ENCODE results near the gene ISM1.

Gene ISM1

DNA sequence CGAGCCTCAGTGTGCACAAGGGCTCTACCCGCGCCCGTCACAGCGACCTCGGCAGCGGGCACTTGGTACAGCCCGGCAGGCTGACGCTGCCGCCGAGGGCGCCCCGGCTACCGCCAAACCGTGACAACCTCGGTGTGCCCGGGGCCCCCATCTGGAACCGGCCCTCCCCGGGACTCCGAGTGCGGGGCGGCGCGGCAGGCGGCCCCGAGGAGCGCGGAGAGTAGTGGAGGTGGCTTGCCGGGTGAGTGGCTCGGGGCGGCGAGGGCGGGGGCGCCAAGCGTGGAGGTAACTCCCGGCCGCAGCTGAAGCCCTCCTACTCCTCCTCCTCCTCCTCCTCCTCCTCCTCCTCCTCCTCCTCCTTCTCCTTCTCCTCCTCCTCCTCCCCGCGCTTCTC is at the start of gene ISM1:
ISM1 (plus strand) TSS at position 371 of the 394 bp plus-strand sequence. CDS start 503 bp downstream, outside the sequence.
- no peak for DNase-seq

DNA sequence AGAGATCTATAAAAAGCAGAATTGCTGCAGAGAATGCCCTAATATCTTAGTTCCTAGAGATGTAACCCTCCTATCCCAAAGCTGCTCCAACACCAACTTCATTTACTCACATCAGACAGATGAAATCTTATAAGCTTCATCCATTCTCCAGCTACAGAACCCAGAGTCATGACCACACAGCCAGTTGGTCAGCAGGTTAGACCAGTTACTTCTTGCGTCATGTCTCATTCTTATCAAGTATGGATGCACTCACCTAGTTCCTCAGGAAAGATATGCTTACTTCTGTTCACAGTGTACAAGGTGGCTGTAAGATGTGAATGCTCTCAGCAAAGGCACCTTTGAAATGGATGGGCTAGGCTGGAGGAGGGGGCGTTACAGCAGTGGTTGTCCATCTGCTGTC is 47.9 kb upstream of the ISM1 start:
- DNase-seq: no peak

DNA sequence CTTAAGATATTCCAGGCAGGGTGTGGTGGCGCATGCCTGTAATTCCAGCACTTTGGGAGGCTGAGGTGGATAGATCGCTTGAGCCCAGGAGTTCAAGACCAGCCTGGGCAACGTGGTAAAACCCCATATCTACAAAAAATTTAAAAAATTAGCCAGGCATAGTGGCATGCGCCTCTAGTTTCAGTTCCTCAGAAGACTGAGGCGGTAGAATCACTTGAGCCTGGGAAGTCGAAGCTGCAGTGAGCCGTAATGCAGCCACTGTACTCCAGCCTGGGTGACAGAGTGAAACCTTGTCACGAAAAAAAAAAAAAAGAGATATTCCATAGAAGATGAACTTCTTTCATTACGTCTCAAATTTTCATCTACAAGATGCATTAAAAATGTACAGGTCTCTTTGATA is 46.7 kb upstream of the ISM1 start:
- no peak for DNase-seq

DNA sequence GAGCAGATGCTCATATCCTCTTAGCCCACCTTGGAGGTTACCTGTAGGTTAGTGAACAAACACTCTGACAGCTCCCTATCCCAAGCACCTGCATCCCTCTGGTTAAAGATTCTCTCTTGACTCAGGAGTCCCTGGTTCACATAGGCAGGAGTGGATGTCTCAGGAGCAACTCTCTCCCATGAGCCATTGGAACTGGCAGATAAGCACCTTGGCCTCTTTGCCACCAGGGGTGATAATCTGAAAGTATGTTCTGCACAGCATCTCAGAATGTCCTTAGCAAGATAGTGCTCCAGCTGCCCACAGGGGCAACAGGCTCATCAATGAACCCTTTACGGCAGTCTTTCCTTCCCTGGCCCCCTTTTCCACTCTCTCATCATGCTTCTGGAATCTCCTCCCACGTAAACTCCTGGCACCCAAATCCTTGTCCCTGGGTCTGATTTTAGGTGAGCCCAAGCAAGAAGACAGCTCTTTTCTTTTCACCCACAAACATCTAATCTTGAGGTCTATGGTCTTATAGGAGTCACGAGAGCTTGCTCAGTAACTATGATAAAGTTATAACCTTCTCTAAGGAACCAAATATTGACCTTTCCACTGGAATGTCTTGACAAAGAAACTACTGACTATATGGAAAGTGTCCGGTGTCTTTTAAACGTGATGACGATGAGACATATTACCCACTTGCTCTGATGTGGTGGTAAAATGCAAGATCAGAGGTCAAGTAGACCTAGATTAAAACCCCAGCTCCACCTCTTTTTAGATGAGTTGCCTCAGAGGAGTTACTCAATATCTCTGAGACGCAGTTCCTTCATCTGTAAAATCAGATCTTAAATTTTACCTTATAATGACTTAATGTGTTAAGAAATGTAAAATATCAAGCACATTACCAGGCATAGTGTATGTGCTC is 39.8 kb upstream of the ISM1 start:
- no peak for DNase-seq

DNA sequence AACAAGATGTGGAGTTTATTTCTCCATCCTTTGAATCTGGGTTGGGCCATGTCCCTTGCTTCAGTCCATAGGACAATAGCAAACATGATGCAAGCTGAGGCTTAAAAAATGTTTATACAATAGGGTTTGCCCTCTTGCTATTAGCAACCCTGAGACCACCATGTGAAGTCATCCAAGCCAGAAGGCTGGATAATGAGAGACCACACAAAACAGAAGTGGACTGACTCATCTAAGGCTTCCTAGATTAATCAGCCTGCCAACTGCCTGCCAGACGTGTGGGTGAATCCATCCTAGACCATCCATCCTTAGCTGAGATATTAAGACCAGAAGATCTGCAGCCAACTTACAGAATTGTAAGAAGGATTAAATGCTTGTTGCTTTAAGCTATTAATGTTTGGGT is 38.1 kb upstream of the ISM1 start:
- no peak for DNase-seq

DNA sequence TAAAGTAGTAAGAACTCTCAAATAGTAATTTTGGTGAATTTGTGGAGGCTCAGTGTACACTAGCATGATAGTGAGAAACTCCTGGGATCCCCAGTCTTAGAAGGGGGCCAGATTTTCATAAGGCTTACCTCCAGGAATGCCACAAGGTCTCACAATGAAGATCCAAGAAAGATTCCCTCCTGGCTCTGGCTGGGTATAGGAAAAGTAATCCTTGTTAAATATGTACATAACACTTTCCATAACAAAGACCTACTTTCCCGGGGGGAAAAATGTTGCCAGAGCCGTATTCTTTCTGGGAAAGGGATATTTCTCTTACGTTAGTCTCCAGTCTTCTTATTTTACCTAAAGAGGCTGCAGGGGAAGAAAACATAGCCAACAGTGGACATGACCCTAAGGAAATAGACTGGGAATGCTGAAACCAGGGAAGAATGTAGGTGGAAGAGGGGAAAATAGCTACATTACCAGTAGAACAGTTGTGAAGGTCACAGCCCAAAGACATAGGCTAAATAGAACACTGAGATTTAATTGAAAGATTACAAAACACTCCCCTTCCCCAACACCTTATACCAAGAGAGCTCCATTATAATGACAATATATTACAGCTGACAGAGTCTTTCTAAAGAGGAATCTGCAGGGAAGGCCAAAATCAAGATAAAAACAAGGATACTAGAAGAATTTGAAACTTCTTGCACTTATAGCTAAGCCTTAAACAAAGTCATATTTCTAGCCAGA is 34.9 kb upstream of the ISM1 start:
- DNase-seq: no peak

DNA sequence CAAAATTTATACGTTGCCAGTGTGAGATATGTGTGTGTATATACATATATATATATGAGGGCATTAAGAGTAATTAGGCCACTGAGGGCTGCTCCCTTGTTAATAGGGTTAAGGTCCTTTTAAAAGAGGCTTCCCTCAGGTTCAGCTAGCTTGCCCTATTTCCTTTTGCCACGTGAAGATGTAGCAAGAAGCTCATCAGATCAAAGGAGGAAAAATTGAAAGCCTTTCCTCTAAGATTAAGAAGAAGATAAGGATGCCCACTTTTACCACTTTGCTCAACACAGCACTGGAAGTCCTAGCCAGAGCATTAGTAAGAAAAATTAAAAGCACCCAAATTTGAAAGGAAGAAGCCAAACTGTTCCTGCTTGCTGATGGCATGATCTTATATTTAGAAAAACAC is 33.2 kb upstream of the ISM1 start:
- no peak for DNase-seq

DNA sequence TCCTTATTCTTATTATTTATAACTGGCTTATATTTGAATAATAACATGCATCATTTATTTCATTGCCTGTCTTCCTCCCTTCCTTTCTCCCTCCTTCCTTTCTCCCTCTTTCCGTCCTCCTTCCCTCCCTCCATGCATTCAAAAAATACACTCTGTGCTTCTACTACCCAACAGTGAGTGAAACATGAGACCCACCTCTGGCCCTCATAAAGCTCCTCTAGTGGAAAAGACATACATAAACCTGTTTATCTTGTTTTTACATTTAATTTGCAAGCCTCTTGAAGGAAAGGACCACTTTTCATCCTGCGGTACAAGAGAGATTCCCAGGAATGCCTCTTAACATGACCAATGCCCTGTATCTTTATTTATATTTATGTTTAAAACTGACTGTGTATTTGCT is 21.8 kb upstream of the ISM1 start:
- no peak for DNase-seq

DNA sequence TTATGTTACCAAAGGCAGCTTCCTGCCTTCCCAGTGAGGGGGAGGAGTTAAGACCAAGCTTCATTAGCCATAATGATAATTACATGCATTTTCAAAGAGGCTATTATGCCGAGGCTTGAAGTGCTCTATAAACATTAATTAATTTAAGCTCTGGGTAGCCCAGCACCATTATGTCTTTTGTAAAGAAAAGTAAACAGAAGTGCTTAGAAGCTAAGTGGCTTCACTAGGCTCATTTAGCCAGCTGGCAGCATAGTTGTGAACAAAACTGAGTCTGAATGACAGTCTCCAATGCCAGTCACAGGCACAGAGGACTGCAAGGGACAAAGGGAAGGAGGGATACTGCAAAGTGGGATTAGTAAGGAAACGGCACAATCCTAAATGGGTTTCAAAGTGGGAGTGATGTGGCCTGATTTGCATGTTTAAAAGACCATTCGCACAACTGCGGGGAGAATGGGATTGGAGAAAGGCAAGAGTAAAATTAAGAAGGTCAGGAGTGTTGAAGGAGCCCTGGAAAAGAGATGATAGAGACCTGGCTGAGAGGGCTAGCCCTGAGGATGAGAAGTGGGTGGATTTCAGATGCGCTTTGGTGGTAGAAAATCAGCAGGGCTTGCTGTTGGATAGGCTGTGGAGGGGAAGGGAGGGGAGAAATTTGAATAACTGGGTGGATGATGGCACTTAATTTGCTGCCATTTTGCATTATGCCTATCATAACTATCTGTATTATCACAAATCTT is 20.1 kb upstream of the ISM1 start:
- no peak for DNase-seq

DNA sequence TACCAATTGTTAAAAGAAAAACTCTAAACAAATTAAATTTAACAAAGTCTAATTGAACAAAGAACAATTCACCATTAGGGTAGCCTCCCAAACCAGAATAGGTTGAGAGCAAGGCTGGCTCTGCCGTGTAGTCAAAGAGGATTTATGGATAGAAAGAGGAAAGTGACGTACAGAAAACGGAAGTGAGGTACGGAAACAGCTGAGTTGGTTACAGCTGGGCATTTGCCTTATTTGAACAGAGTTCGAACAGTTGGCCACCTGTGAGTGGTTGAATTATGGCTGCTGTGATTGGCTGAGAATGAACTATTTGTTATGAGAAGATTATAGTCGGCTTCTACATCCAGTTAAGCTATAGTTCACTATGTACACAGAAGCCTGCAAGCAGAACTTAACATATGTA is 18.5 kb upstream of the ISM1 start:
- DNase-seq: no peak

DNA sequence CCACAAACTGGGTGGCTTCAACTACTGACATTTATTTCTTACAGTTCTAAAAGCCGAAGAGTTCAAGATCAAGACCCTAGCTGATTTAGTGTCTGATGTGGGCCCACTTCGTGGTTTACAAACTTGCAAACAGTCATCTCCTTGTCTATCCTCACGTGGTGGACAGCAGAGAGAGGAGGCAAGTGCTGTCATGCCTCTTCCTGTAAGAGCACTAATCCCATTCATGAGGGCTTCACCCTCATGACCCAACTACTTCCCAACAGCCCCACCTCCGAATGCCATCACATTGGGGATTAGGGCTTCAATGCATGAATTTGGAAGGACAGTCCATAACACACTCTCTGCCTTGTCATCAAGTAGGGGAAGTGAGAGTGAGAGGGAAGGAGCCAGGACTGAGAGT is 15.6 kb upstream of the ISM1 start:
- no peak for DNase-seq

DNA sequence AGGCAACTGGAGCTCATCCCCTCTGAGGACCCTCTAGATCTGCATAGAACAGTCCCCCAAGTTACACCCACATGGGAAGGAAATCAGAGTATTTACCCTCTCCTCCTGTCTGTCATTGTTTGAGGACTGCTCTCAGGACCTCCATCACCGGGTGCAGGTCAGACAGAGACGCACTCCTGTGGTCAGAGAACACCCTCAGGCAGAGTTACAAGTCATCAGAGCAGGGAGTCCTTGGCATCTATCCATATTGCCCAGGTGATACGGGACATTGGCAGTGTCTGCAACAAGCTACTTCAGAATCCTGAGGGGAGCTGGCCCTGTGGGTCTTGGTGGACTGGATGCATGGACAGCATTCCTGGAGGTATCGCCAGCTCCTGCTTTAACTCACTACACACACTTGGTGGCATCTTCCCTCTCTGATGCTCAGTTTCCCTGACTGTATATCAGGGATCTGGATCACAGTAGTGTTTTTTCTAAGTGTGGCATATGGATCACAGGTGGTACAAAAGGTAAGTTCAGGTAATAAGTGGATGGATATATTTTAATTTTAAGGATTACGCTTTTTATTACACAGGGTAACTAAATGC is 15.1 kb upstream of the ISM1 start:
- no peak for DNase-seq

DNA sequence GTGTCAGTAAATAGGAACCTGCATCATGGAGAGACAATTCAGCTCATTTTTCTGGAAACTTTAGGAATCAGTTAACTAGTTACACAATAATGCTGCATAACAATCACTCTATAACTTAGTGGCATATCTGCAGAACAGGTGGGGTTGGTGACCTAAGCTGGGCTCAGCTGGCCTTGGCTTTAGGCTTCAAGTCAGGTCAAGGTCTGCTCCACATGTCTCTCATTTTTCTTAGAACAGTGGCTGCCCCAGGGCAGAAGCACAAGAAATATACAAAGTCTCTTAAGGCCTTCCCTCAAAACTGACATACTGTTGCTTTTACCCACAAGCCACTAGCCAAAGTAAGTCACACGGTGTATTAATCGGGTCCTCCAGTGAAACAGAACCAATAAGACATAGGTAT is 14.1 kb upstream of the ISM1 start:
- DNase-seq: no peak

DNA sequence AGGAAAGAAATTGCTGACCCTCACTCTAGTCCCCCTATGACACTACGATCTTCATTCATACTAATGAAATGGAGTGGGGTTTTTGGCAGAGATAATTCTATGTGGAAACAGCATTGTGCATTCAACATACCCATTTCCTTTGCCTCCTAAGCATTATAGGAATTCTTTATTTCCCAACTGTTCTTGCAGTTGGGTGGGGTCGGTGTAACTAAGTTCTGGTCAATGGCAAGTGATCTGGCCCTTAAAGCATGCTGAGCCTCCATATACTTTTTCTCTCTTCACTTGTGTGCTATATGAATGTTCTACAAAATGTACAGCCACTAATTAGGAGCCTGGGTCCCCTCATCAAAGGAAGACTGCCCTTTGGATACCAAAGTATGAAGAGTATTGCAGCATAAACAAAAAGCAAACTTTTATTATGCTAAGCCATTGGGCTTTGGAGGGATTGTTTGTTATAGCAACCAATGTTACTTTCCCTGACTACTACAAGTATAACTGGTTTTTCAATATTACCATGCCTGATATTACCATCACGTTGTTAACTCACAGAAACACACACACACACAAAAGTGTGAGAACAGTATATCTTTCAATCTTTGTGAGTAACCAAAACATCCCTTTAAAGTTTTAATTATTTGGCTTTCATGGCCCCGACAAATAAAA is 9.0 kb upstream of the ISM1 start:
- no peak for DNase-seq

DNA sequence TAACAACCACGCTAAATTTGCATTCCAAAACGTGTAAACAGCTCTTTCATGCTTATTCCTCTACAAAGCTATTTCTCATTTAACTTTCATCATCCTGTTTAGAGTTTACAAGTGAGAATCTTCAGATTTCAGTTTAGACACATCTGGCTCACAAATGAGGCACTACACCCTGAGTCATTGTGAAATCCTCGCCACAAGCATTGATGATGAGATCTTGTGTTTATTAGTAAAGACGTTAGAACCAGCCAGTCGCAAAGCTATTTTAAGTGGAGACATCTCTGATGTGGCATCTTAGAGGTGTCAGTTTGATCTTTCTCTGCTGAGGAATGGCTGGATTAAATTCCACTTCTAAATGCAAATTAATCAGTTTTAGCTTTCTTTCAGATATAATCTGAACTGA is 8.3 kb upstream of the ISM1 start:
- DNase-seq: no peak

DNA sequence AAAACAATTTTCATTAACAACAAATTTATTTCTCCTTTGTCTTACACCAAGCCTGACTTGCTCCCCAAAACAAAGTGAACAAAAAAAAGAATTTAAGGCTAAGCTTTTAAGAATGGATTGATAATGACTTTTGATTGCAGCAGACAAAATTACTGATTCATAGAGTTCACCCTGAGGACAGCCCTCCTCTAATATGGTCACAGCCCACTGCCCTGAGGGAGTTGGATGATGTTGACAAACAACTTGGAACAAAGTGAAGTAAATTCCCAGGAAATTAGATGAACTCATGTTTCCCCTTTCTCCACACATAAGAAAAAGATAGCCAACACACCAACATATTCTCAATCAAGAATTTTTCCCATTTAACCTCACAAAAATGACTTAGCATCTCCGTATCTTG is 7.7 kb upstream of the ISM1 start:
- no peak for DNase-seq

DNA sequence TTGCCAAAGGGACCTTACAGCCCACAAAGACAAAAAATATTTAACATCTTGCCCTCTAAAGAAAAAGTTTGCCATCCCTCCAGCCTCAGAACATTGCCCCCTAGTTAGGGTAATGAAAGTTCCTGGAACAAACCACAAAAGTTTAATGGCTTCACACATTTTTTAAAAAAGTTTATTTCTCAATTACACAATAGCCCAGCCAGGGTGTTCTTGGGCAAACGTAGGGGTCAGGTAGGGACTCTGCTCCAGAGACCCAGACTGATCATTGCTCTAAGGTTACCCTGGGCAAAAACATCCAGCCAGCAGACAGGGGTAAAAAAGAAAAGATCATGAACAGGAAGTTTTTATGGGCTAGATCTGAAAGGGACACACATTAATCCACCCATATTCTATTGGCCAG is 4.5 kb upstream of the ISM1 start:
- DNase-seq: no peak

DNA sequence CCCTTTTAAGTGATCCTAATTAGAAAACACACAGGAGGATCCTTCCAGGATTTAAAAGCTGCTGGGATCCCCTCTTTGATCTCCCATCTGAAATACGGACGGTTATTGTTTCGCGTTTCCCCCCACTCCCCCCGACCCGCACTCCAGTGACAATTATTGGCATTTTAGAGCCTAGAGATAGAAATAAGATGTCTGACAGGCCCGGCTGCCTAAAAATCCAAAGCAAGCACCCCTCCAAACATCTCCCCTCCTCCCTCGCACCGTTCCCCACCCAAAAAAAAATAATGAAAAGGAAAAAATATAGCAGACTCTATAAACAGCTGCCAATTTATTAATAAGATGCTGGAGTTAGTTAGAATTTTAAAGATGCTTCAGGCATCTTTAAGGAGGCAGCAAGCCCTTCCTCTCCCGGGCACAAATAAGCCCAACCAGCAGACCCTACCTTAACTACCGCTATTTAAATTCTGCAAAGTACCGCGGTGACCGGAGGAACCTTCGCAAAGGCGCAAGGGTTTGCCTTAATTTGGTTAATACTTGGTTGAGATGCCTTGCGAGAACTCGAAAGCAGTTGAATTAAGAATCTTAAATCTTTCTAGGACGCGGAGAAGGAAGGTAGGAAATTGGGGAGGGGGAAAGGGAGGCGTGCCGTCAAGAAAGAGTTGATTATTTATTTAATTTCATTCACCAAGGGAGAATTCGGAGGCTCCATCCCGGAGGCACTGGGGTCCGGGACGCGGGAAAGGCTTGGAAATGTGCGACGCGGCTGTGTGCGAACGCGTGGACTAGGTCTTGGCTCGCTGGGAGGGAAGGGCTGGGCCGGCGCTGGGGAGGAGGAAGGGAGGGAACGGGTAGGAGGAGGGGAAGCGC is 1.5 kb upstream of the ISM1 start:
- DNase-seq: no peak

DNA sequence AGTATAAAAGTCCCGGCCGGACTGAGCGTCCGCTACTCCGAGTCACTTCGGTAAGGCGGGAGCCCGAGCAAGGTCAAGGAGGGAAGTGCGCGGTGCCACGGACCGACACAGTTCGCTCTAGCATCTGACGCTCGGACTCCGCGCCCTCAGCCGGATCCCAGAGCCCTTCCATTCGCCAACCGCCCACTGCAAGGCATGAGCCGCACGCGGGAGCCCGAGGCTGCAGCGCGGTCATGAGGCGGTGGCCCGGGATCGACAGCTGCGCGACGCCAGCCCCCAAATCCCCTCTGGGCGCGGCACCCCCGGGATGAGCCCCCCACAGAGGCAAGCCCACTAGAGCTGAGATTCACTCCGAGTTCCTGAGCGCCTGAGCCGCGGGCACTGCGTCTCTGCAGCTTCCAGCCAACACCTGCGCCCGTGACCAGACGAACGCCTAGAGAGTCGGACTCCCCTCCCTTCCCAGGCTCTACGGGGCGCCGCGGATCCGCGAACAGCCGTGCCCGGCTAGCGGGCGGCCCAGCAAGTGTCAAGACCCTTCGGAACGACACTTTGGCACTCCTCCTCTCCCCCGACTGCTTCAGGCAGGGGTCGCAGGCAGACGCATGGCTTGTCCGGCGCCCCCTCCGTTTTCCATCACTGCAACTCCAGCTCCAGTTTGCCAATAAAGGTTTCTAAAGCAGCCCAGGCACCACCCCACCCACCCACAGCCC is 725 bp upstream of the ISM1 start:
- no peak for DNase-seq

DNA sequence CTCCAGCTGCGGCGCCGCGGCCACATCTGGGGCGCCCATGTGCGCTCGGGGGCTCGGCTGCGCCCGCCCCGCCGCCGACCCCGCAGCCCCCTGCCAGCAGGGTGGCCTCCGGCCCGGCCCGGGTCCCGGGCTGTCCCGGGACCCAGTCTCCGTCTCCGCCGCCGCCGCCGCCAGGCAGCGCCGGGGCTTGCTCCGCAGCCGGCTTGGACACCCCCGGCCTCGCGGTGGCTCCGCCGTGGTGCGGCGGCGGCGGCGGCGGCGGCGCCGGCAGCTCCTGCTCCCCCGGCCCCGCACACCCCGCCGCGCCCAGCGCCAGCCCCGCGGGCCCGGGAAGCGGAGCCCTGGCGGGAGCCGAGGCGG is 219 bp downstream of the ISM1 start:
- DNase-seq: no peak

DNA sequence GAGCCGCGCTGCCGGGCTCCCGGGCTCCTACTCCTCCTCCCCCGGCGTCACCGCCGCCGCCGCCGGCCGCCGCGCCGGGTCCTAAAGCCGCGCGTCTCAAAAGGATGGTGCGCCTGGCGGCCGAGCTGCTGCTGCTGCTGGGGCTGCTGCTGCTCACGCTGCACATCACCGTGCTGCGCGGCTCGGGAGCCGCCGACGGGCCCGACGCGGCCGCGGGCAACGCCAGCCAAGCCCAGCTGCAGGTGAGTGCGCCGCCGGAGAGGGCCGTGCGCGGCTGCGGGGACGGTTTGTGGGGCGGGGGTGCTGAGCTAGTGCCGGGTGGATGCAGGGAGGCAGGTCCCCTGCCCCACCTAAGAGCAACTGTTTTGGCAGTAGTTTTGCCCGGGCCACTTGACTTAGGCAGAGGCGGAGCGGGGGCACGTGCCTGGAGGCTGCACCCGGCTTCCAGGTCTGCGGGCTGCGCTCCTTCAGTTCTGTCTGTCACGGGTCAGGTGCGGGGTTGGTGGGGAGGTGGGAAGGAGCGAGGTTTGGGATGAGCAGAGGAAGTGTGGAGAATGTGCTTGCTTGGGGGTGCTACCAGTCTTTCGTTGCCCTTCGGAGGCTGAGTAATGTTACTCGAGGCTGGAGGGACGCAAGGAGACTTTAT is 722 bp downstream of the ISM1 start:
- DNase-seq: peak in 1 of 2 experiments; percentile 29

All from NCI-H446 (cell line).